Dermis lymphatic vessel endothelial cell (primary cell): ENCODE results near the gene GALNT1. TPM values are rescaled to one million over a fixed set of nuclear protein-coding genes. Genes with fewer than 3 reads are reported as not detected.

Experiments used
- total RNA-seq: library from RNA; depleted of rRNA; stranded (reverse); fragments of >200 nt; gene quantifications from 2 replicates; pipeline ENCODE4 v1.2.1, GENCODE V29; 2014

Gene GALNT1
- total RNA-seq = 165 and 227 TPM in 2 replicates

DNA sequence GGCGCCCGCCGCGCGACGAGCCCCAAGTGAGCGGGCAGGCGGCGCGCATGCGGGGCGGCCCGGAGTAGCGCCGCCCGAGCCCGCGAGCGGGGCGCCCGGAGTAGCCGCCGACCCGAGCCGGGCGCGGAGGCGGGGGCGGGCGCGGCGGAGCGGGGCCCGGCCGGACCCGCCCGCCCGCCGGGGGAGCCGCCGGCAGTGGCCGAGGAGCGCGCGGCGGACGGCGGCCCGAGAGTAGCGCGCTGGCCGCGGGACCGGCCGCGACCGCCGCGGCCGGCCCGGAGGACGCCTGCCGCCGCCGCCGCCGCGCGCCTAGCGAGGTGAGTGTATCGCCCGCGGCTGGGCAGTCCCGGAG lies at the start of gene GALNT1:
Gene GALNT1 (plus strand): TSS at position 195 of the 352 bp plus-strand sequence. CDS start 72,923 bp downstream, outside the sequence.

Other genes with a start within 250 kb of the GALNT1 start
- gene ZNF24, start 237.3 kb upstream of the GALNT1 start, total RNA-seq = 32.6 and 38.7 TPM in 2 replicates
- 0.95 and 0.98 TPM in 2 replicates for gene ZNF396, start 204.4 kb upstream of the GALNT1 start, total RNA-seq
- gene INO80C, start 83.8 kb upstream of the GALNT1 start, total RNA-seq = 9.7 and 11.4 TPM in 2 replicates